GM10266 (cell line): ENCODE measurements around the gene SHLD2.
"Not testable (repeated sequence)": the region's sequence is repeated elsewhere in the genome, so short reads cannot be mapped to it uniquely, and the experiment has no call there.

ENCODE experiments used
- DNase-seq: peaks from one replicate; pipeline ENCODE4 v3.0.0; 2012; ENCODE audit errors: extremely low spot score
- TF ChIP-seq, protein P1 (sequence below): IDR thresholded peaks from 2 replicates; pipeline ENCODE4 v1.5.1; 2012; ENCODE audit warnings: mild to moderate bottlenecking, low read depth; ENCODE audit not compliant: control insufficient read depth, insufficient read depth; ENCODE audit errors: missing control alignments

The SHLD2 gene

GRCh38 chr10:87105446-87106124 lies 10.6 kb downstream of the SHLD2 start:
- TF ChIP-seq, protein P1, sequence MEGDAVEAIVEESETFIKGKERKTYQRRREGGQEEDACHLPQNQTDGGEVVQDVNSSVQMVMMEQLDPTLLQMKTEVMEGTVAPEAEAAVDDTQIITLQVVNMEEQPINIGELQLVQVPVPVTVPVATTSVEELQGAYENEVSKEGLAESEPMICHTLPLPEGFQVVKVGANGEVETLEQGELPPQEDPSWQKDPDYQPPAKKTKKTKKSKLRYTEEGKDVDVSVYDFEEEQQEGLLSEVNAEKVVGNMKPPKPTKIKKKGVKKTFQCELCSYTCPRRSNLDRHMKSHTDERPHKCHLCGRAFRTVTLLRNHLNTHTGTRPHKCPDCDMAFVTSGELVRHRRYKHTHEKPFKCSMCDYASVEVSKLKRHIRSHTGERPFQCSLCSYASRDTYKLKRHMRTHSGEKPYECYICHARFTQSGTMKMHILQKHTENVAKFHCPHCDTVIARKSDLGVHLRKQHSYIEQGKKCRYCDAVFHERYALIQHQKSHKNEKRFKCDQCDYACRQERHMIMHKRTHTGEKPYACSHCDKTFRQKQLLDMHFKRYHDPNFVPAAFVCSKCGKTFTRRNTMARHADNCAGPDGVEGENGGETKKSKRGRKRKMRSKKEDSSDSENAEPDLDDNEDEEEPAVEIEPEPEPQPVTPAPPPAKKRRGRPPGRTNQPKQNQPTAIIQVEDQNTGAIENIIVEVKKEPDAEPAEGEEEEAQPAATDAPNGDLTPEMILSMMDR, result no peak

DNA sequence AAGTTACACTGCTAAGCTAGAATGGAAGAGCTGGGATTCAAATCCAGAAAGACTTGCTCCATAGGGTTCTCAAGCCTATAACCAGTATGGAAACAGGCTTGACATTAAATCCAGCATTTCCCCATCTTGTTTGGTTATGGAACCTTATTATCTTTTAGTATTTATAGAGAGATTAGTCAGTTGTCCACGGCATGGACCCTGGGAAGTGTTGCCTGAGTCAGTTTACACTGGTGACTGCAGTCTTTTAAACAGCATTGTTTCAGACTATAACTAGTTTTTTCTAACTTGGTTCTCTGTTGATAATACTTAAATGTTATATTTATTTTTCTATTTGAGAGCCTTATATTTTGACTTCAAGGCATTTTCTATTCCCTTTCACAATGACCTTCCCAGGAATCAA lies 23.1 kb downstream of the SHLD2 start:
- DNase-seq, result not testable (repeated sequence)

More at GRCh38 chr10:87105446-87106124, 10.6 kb downstream of the SHLD2 start:
- DNase-seq, result no peak

GRCh38 chr10:87119029-87119428 lies 24.0 kb downstream of the SHLD2 start:
- not testable (repeated sequence) for DNase-seq

DNA sequence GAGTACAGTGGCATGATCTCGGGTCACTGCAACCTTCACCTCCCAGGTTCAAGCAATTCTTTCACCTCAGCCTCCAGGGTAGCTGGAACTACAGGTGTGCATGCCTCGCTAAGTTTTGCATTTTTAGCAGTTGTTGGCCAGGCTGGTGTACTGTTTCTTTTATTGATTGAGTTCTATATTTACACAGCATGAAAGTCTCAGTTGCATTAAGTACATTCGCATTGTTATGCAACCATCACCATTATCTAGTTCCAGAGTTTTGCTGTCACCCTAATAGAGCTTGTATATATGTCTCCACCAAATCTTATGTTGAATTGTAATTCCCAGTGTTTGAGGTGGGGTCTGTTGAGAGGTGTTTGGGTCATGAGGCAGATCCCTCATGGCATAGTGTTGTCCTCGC lies 28.3 kb downstream of the SHLD2 start:
- DNase-seq, result not testable (repeated sequence)

- DNase-seq, result not testable (repeated sequence)
Observed at GRCh38 chr10:87127048-87127447, 32.0 kb downstream of the SHLD2 start.

- DNase-seq, result not testable (repeated sequence)
Observed at GRCh38 chr10:87127607-87128156, 32.7 kb downstream of the SHLD2 start.

DNA sequence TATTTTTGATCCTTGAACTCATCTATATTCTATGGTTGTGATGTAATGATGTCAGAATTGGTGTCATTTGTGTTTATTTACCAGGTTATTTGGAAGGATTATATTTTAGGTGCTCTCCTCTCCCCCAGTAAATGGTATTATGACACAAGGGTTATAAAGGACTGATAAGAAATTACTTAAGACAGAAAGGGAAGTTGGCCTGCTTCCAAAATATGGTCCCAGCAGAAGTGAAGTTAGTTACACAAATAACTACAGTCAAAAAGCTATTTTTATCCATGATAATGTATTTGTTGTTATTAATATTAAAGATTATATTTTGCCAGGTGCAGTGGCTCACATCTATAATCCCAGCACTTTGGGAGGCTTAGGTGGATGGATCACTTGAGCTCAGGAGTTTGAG lies 37.2 kb downstream of the SHLD2 start:
- DNase-seq, result not testable (repeated sequence)

GRCh38 chr10:87133936-87134335 lies 38.9 kb downstream of the SHLD2 start:
- DNase-seq, result not testable (repeated sequence)

GRCh38 chr10:87134440-87134839 lies 39.4 kb downstream of the SHLD2 start:
- DNase-seq, result not testable (repeated sequence)

GRCh38 chr10:87137478-87137877 lies 42.5 kb downstream of the SHLD2 start:
- not testable (repeated sequence) for DNase-seq

DNA sequence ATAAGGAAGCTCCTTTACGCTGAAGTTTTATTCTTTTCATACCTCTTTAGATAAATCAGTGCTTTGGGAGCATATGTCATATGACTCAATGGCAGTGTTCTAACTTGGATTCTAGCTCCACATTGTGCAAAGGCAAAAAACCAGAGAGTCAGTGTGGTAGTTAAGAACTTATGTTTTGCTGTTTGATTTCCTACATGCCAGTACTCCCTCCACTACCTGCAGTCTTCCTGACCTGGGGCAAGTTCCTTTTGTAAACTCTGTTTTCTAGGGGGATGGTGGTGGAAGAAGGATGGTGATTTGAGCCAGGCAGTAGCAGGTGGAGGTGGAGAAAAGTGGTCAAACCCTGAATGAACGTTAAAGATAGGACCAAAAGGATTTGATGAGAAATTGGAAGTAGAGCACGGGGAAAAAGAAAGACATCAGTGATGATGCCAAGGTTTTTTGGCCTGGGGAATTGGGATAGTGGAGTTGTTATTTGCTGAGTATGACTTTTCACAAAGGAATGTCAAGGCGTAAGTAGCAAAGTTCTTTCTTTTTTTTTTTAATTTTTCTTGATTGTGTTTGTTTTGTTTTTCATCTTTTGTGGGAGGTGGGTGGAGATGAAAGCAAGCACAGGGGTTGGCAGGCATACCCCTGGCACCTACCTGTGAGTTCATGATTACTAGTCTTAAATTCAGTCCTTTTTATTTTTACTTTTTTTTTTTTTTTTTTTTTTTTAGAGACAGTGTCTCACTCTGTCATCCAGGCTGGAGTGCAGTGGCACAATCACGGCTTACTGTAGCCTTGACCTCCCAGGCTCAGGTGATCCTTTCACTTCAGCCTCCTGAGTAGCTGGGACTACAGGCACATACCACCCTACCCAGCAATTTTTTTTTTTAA lies 47.5 kb downstream of the SHLD2 start:
- not testable (repeated sequence) for DNase-seq

GRCh38 chr10:87143109-87143418 lies 48.1 kb downstream of the SHLD2 start:
- not testable (repeated sequence) for DNase-seq

DNA sequence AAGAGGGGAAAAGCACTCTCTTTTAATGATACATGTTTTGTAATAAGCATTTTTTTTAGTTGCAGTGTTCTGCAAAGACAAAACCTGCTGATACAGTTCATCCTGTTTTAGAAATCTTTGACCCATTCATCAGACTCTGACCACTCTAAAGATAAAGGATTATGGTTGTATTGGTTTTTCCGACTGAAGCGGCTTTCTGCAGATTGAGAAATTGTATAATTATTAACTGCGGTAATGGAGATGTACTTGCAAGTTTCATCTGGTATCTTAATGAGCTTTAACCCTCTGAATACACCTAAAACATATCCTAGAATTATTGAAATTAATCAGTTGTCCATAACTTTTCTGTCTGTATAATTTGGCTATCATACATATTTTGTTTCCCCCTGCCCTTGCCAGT lies 50.6 kb downstream of the SHLD2 start:
- not testable (repeated sequence) for DNase-seq

- not testable (repeated sequence) for DNase-seq
Observed at GRCh38 chr10:87149020-87149609, 54.1 kb downstream of the SHLD2 start.

- not testable (repeated sequence) for DNase-seq
Observed at GRCh38 chr10:87151516-87151915, 56.5 kb downstream of the SHLD2 start.

DNA sequence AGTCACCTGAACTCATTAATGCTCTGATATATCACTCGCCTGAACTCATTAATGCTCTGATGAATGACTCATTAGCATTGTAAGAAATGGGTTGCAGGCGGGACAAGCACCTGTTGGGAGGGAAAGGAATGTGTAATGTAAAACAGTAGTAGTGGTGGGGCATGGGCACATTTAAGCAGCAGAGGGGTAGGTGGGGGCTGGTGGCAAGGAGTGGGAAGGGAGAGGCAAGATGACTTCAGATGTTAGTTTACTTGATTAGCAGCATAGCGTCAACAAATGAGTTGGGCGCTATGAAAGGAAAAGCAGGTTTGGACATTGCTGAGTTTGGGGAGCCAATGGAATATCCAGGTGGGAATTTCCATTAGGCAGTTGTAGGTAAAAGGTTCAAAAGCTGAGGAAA lies 61.8 kb downstream of the SHLD2 start:
- not testable (repeated sequence) for DNase-seq

DNA sequence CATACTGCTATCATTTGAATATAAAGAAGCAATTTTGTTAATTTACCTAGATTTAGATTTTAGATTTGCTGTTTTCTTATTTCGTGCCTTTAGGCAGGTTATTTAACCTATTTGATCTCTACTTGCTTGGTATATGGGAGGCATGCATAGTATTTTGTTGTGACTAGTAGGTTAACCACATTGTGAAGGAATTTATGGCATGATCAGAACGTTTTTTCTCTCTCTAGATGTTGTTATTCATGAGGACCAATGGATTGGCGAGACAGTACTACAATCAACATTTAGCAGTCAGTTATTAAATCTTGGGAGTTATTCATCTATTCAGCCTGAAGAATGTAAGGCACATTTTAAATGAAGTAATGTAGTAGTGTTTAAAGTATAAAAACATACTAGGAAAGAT lies 62.8 kb downstream of the SHLD2 start:
- not testable (repeated sequence) for DNase-seq

DNA sequence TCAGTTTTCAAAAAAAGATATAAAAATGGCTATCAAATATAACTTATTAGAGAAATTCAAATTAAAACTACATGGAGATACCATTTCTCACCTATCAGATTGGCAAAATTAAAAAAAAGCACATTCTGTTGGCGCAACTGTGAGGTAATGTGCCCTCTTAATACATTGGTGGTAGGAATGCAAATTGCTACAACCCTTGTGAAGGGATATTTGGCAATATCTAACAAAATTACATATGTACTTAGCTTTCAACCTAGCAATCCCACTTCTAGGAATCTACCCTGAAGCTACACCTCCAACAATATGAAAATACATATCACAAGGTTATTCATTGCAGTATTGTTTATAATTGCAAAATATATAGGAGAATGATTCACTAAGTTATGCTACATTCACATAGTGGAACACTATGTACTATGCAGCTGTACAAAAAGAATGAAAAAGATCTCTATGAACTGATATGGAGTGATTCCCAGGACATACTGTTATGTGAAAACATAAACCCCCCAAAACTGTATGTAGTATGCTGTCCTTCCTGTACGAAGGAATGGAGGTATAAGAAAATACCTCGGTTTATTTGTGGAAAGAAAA lies 67.8 kb downstream of the SHLD2 start:
- not testable (repeated sequence) for DNase-seq

DNA sequence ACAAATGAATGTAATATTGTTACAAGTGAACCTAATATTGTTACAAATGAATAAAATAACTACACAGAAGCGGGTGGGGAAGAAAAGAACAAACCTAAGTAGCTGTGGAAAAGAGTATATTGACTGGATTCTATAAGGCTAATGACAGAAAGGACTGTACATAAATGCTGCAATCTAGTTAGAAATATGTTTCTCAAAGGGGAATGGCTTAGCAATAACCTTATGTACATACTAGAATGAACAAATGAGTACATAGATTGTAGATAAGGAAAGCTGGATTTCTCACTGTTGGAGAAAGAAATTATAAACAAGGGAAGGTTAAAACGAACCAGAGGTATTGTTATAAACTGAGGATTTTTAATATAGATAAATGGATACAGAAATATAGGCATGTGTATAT lies 68.4 kb downstream of the SHLD2 start:
- DNase-seq, result not testable (repeated sequence)

DNA sequence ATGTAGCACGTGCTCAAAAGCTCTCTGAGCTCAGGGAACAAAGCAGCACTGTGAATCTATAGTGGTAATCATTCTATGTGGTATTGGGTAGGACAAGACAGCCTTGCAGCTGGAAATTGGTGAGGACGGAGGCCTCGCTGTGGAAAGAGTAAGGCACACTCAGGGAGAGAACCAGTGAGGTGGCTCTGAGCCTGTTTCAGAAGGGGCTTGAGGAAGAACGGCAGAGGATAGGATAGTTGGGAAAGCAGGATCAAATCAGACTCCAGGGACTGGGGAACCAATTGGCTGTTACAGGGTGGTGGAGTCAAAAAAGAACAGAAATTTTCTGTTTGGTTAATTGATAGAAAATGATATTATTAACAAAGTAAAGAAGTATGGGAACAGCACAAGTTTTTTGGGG lies 74.9 kb downstream of the SHLD2 start:
- DNase-seq, result not testable (repeated sequence)
